NCI-H82 (cell line): ENCODE results near the gene MYADML2.
"Not testable (repeated sequence)": the region's sequence is repeated elsewhere in the genome, so short reads cannot be mapped to it uniquely, and the experiment has no call there.

Source experiments
- DNase-seq: peaks from one replicate; lab custom pipeline; 2025; lab: John Stamatoyannopoulos, UW

MYADML2 gene, protein sequence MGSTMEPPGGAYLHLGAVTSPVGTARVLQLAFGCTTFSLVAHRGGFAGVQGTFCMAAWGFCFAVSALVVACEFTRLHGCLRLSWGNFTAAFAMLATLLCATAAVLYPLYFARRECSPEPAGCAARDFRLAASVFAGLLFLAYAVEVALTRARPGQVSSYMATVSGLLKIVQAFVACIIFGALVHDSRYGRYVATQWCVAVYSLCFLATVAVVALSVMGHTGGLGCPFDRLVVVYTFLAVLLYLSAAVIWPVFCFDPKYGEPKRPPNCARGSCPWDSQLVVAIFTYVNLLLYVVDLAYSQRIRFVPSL

DNA sequence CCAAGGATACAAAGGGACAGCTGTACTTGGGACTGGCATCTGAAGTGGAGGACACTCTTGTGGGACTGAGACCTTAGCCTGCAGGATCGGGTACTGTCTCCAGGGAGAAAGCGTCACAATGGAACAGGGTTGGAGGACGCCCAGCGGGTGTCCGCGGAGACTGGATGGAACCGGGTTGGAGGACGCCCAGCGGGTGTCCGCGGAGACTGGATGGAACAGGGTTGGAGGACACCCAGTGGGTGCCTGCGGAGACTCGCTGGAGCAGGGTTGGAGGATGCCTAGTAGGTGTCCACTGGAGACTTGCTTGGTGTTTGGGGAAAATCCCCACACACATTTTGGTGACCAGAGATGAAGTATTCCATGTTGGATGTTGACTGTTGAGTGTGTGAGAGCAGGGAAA lies at the start of gene MYADML2:
Gene MYADML2, minus strand, starts transcription at position 45 of the 400 bp plus-strand sequence. CDS start 5,492 bp downstream, outside the sequence.
- no peak for DNase-seq

DNA sequence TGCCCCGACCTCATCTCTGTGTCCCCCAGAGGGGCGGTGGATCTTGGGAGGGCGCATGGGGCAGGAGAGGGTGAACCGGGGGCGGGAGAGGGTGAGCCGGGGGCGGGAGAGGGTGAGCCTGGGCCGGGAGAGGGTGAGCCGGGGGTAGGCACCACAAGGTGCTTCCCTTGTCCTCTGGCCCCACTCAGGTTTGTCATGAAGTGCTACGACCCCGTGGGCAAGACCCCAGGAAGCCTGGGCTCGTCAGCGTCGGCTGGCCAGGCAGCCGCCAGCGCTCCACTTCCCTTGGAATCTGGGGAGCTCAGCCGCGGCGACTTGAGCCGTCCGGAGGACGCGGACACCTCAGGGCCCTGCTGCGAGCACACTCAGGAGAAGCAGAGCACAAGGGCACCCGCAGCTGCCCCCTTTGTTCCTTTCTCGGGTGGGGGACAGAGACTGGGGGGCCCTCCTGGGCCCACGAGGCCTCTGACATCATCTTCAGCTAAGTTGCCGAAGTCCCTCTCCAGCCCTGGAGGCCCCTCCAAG lies 49.3 kb upstream of the MYADML2 start:
- DNase-seq, result no peak

DNA sequence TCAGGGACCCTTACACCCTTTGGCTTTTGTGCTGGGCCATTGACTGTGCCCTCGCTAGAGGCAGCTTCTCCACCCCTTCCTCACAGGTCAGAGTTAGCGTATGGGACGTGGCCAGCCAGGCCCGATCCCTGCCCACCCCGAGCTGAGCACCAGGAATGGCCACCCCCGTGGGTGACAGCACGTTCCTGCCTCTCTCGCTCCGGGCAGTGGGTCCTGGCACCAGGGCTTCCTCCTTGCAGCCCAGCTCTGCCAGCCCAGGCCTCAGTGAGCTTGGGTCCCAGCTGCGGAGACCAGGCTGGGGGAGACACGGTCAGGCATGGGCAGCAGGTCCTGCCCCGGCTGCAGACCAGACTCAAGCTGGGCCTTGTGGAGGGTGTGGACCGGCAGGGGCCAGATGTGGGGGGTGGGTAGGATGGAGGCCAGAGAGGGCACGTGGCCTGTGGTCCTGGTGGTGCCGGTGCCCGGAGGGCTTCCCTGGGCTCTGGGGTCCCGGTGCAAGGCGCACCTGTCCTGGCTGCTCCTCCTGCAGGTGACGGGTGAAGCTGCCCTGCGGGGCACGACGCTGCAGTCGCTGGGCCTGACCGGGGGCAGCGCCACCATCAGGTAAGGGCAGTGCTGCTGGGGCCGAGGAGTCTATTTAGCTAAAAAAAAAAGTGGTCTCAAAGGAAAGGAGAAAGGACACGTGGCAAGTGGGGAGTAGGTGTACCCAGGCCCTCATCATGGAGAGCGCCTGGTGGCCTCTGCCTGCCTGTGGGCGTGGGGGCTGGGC lies 48.6 kb upstream of the MYADML2 start:
- DNase-seq, result no peak

DNA sequence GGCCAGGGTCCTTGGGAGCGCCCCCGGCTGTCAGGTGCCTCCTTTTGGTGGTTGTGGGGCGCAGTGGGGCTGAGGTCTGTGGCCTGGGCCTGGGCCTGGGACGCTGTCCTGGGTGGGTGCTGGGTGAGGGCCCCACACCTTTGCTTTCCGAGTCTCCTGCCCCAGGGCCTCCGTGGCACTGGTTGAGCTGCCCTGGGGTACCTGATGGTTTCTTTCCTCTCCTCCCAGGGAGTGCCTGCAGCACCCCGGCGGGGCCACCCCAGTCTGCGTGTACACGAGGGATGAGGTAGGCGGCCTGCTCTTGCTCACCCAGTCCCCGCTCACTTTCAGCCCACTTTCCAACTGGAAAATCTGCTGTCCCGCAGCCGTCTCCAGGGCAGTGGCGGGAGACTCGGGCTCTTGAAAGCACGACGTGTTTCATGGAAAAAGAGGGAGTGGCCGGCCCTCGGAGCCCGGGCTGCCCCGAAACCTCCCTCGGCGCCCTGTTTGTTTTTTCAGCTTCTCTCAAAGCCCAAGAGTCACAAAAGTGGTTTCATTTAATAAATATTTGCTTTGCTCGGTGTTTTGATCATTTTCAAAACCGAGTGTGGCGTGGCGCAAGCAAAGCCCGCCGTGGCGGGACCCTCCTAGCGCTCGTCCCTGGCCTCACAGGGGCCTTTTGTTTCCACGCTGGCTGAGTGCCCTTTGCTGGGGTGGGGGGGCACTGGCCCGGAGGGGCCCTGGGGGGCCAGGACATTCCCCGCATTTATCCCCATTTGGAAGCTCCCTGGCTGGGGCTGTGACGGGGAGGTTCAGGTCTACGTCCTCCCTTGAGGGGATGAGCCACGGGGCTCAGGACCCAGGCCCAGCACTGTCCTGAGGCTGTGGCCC lies 47.8 kb upstream of the MYADML2 start:
- DNase-seq, result no peak

DNA sequence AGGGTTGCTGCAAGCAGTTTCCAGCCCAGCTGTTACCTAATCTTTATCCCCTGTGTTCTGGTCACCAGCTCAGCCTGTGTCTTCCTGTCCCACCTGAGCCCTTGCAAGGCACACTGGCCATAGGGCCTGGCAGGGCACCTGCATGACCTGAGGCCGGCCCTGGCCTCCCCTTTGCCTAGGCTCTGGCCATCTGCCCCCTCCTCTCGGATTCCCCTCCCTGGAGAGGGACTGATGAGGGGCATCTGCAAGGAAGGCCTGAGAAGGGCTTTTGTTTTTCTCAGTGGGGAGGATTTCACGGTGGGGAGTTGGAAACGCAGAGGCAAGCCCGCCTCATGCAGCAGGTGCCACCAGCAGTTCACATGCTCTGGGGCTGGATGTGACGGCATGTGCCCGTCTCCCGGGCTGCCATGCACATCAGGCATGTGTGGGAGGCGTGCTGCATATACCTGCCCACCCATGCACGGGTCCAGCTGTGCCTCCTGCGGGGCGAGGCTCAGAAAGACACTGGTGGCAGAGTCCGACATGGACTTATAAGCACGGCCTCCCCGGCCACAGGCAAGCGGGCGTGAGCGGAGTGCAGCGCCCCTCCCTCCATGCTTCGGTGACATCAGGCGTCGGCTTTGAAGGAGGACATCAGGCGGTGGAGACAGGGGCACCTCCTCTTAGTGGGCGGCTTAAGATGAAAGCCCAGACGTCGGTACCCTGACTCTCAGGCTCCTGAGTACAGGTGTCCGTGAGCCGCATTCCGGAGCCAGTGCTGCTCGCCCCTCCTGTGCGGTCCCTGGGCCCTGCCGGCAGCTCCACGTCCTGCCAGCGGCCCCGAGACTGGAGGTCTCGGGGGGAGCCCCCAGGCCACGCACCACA lies 46.9 kb upstream of the MYADML2 start:
- no peak for DNase-seq

DNA sequence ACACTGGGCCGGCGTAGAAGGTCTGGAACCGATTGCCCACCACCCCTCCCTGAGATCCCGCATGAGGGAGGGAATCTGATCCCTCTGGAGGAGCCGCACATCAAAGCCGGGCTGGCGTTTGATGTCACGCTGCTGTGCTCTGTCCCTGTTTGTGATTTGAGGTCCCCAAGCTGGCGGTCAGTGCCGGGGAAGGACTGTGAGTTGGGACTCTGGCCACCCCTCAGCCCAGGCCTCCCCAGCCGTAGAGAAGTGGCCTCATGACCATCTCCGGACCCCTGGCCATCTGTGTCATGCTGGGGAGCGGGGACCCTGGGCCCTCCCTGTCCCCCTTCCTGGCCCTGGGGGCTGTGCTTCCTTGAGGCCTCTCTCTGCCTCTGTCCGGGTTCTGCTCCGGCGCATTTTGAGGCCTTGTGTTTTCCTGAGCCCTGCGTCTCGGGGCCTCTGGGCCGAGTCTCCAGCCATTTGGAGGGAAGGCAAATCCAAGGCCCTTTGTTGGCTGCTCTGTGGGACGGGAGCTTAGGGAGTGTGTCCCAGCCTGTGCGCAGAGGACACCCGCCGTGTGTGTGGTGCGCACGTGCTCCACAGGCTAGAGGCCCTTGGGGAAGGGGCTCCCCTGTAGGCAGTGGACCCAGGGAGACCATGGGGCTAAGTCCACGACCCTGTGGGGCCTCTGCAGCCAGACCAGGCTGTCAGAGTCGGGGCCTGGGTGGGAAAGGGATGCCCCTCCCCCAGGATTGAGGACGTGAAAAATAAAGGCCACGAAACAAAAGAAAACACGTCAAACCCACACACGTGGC lies 45.5 kb upstream of the MYADML2 start:
- DNase-seq, result no peak

DNA sequence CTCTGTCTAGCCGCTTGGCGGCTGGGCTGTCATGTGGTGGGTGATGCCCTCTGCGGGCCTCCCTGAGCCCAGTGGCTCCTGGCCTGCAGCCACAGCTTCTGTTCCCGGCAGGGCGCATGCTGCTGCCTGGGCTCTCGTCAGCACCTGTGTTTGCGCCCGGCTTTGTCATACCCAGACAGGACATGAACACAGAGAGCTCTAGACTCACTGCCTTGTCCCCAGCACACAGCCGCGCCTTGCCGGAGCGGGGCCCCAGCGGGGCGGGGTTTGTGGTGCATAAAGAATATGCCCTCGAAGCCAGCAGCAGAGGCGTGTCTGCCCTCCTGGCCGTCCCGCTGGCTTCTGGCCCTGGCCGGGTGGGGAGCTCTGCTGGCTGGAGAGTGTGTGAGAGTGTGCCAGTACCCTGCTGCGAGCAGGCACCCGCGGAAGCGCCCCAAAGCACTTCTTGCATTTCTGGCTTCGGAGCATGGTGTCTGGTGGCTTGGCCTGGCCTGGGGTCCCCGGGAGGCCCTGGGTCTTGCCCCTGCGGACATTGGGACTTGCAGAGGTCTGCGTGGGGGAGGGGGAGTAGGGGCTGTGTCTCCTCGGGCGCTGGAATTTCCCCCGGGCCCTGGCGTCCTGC lies 44.8 kb upstream of the MYADML2 start:
- DNase-seq, result no peak

DNA sequence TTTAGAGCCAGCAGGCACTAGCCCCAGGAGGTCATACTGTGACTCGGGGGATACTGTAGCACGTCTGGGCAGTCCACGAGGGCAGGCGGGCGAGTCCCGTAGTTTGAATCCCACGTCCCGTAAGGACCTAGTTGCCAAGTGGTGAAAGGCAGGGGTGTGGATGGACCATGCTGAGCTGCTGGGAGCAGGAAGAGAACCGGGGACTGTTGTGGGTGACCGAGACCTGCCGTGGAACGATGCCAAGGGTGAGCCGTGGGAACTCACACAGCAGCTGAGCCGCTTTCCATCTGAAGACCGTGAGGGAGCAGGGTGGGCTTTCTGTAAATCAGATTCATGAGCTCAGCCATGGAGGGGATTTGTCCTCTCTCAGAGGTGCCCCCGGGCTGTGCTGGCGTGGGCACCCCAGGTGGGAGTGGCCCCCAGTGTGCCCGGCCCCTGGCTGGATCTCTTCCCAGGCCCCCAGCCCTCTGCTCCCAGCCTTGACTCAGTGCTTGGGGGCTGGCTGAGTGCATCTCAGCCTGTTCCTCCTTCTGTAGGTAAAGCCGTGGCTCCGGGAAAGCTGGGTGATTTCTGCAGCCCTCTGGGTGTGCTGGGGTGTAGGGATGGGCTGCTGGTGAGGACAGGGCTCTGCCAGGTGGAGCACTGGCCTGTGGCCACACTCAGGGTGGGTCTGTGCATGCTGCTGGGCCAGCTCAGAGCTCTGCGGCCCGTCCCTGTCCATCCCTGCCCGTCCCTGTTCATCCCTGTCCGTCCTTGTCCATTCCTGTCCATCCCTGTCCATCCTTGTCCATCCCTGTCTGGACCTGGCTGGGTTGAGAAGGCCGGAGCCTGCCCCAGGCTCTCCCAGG lies 44.0 kb upstream of the MYADML2 start:
- DNase-seq, result no peak

DNA sequence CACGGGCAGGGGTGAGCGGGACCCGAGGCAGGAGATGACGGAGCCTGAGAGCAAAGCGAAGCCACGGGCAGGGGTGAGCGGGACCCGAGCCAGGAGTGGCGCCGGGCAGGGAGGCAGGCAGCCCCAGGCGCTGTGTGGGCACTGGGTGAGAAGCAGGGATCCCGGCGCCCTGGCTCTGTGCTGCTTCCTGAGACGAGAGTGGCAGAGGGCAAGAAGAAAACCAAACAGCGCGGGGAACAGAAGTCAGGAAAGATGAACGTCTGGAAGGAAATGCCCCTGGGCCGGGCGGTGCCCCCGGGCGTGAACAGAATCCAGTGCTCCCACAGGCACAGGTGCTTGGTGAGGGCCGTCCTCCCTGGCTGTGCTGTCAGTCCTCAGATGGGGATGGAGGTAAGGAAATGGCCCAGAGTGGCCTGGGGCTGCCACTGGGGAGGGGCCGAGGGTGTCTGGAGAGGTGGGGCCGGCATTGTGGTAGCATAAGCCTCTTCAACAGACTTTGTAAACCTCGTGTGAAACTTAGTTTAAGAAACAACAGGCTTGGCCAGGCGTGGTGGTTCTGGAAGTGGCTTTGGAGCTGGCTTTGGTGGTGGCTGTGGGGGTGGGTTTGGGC lies 40.2 kb upstream of the MYADML2 start:
- DNase-seq, result no peak

DNA sequence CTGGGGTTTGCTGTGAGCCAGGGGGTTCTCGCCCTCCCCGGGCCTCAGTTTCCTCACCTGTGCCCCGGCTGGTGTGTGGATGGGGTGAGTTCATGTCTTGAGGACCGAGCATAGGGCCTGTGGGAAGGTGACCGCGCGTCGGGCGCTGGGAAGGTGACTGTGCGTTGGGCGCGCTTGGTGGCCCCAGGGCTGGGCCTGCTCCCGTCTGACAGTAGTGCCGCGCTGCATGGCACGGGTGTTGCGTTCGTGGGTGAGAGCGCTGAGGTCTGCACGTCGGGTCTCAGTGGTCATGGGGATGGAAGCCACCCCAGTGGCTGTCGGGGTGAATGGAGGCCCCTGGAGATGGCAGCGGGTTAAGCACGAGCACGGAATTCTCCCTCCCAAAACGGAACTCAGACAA lies 39.6 kb upstream of the MYADML2 start:
- DNase-seq, result no peak

DNA sequence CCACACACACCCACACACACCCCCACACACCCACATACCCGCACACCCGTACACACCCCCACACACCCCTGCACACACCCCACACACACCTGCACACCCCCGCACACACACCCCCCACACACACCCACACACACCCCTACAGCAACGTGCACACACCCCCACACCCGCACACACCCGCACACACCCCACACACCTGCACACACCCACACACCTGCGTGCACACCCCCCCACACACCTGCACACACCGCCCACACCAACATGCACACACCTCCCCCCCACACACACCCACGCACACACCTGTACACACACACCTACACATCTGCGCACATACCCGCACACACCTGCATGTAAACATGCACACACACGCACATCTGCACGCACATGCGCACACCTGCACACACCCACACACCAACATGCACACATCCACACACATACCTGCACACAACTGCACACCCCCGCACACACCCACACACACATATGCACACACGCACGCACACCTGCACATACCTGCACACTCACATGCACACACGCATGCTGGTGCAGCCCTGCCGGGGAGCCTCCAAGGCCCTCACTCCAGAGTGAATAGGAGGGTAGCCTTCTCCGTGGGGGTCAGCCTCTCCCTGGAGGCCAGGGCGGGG lies 37.9 kb upstream of the MYADML2 start:
- no peak for DNase-seq

DNA sequence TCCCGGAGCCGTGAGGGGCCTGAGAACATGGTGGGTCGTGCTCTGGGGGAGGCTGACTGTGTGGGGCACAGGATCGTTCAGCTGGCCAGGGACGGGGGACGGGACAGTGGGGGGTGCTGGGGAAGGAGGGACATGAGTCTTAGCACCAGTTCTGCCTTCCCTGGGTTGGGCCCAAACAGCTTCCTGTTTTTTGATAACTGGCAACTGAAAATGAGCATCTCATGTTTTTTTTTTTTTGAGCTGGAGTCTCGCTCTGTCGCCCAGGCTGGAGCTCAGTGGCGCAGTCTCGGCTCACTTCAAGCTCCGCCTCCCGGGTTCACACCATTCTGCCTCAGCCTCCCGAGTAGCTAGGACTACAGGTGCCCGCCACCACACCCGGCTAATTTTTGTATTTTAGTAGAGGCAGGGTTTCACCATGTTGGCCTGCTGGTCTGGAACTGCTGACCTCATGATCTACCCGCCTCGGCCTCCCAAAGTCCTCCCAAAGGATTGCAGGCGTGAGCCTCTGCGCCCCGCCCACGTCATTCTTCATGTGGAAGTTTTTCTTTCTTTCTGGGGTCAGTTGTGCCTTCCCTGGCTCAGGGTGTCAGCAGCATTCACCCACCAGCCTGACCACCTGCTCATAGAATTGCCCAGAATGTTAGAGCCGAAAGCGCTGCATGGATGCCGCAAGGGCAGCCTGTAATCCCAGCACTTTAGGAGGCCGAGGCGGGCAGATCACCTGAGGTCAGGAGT lies 36.8 kb upstream of the MYADML2 start:
- DNase-seq, result no peak

DNA sequence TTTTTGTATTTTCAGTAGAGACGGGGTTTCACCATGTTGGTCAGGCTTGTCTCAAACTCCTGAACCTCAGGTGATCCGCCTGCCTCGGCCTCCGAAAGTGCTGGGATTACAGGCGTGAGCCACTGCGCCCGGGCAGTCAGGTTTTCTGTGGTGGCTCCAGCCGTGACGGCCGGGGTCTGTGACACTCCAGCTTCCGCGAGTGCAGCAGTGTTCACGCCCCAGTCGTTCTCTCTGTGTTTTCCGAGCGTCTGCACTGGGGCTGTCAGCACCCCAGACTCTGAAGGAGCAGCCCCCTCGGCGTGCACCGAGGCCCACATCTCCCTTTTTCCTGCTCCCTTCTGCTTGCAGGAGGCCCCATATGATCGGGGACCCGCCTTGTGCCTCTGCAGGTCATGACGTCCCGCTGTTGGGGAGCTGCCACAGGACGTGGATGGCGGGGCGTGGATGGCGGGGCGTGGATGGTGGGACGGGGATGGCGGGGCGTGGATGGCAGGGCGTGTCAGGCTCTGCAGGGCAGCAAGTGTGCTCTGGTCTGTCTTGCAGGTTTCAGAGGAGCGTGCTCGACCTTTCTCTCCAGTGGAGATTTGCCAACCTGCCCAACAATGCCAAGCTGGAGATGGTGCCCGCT lies 36.1 kb upstream of the MYADML2 start:
- no peak for DNase-seq

DNA sequence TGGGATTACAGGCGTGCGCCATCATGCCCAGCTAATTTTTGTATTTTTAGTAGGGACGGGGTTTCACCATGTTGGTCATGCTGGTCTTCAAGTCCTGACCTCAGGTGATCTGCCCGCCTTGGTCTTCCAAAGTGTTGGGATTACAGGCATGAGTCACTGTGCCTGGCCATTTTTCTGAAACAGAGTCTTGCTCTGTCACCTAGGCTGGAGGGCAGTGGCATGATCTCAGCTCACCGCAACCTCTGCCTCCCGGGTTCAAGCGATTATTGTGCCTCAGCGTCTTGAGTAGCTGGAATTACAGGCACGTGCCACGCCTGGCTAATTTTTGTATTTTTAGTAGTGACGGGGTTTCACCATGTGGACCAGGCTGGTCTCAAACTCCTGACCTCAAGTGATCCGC lies 34.5 kb upstream of the MYADML2 start:
- not testable (repeated sequence) for DNase-seq

DNA sequence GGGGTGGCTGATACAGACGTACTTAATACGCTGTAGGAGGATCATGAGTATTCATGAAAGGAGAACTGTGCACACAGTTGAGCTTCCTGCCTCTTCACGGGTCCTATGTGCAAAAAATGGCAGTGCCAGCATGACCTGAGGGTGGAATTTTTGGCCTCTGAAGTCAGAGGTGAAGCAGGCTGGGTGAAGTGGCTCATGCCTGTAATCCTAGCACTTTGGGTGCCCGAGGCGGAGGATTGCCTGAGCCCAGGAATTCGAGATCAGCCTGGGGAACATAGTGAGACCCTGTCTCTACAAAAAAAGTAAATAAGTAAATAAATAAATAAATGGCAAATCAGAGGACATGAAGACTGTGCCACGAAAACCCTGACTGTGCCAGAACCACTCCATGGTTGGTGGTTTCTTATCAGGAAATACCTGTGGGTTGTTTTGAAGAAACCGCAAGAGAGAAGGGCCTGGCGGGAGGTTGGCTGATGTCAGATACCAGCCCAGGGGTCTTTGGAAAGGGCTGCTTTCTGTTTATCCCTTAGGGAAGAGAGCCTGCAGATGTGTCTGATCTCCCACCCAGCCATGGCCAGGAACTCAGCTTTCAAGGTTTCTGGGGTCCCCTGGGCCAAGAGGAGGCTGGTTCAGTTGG lies 33.8 kb upstream of the MYADML2 start:
- DNase-seq, result no peak

DNA sequence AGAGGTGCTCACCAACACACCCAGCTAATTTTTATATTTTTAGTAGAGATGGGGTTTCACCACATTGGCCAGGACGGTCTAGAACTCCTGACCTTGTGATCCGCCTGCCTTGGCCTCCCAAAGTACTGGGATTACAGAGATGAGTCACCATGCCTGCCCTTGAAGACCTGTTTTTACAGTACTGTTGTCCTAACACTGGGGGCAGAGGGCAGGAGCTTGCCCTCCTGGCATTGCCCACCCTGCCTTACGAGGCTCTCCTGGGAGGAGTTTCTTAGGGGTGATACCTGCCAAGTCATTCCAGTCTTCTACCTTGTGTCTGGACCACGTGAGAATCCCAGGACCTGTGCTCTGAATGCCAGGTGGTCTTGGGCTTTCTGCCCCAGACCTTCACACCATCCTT lies 33.1 kb upstream of the MYADML2 start:
- DNase-seq, result no peak
